Esophagus muscularis mucosa (tissue), 4 donors: ENCODE data around the gene RXRA. TPM values are rescaled to one million over a fixed set of nuclear protein-coding genes. Genes with fewer than 3 reads are reported as not detected.

Experiments used
- DNase-seq: peaks from one replicate; pipeline ENCODE4 v3.0.0-alpha.2; 2017; ENCODE audit errors: extremely low spot score
- H3K27ac ChIP-seq, 4 donors: fragments of 200-600 bp; sonication (generic); replicated peaks in 1 of 4; 1 replicate in 3 of 4; 2 replicates in 1 of 4; pipeline ENCODE4 v1.5.1; 2016 to 2019; ENCODE audit warnings: mild to moderate bottlenecking in 1 of 4
- H3K27me3 ChIP-seq, 4 donors: fragments of 200-600 bp; sonication (generic); one replicate each; pipeline versions ENCODE4 v1.5.1 to v1.6.0; 2016 to 2019
- H3K36me3 ChIP-seq, 4 donors: fragments of 200-600 bp; sonication (generic); one replicate each; pipeline ENCODE4 v1.5.1; 2016 to 2019
- H3K4me1 ChIP-seq, 4 donors: fragments of 200-600 bp; sonication (generic); one replicate each; pipeline ENCODE4 v1.5.1; 2016 to 2019
- H3K4me3 ChIP-seq, 4 donors: fragments of 200-600 bp; sonication (generic); 1 replicate in 2 of 4; 2 replicates in 2 of 4; pipeline ENCODE4 v1.5.1; 2016 to 2019; ENCODE audit warnings: mild to moderate bottlenecking in 4 of 4, moderate library complexity in 1 of 4
- H3K9me3 ChIP-seq, 4 donors: fragments of 200-600 bp; sonication (generic); 1 replicate in 3 of 4; 2 replicates in 1 of 4; pipeline ENCODE4 v1.5.1; 2016 to 2019
- CTCF ChIP-seq, 3 experiments: fragments of 200-600 bp in 2 of 3; fragments of 450-650 bp in 1 of 3; sonication (generic) in 2 of 3; IDR thresholded peaks; one replicate each; pipeline ENCODE4 v1.5.1; 2017 to 2019; ENCODE audit warnings: antibody characterized with exemption in 3 of 3, mild to moderate bottlenecking in 2 of 3, moderate library complexity in 1 of 3
- EP300 ChIP-seq: sonication (generic); formaldehyde crosslinking; IDR thresholded peaks from one replicate; pipeline ENCODE4 v1.6.1; 2017; ENCODE audit warnings: antibody characterized with exemption
- POLR2A ChIP-seq: fragments of 450-650 bp; IDR thresholded peaks from one replicate; pipeline ENCODE4 v1.6.1; 2017; ENCODE audit warnings: antibody characterized with exemption, moderate library complexity, mild to moderate bottlenecking, low read depth
- POLR2AphosphoS5 ChIP-seq, 2 donors: sonication (generic); formaldehyde crosslinking; IDR thresholded peaks; one replicate each; pipeline ENCODE4 v1.6.1; 2017; ENCODE audit warnings: antibody characterized with exemption in 2 of 2
- WGBS: methylation state at CpG from one replicate; pipeline ENCODE4 v1.1.5; 2018; 5-methylcytosine and 5-hydroxymethylcytosine counted together
- intact Hi-C: fragments of 100-400 bp; cut with DNase I; formaldehyde crosslinking; loops from one replicate; pipeline ENCODE4 v1.15.1; 2023
- total RNA-seq, 4 donors: library from RNA; depleted of rRNA; stranded (reverse); fragments of >200 nt; gene quantifications; one replicate each; pipeline versions ENCODE4 v1.1.0 to v1.2.1, GENCODE V29; 2016

Gene RXRA
- total RNA-seq, 4 donors from 2014 or later = 46.4 to 81.0 (median 63.7) TPM

GRCh38 chr9:134427153-134427782, 101.0 kb downstream of the RXRA start:
- H3K4me3 ChIP-seq = no peak overlapping the region
- no peak overlapping the region for H3K27ac ChIP-seq
- H3K27me3 ChIP-seq = no peaks in the 10 kb centered on the region
- TF ChIP-seq POLR2AphosphoS5 (IDR thresholded peaks at IDR 0.05) = no peak
- TF ChIP-seq EP300 = no peak
- TF ChIP-seq CTCF (IDR thresholded peaks at IDR 0.05) = no peak
- no peak for TF ChIP-seq POLR2A
- peaks cover 21 to 44% (median 35%) of the 10 kb centered on the region in 4 donors for H3K4me1 ChIP-seq
- DNase-seq = no peak
- WGBS = 87% methylated on average over 15 of the region's 24 CpGs
- H3K36me3 ChIP-seq = peaks cover 12 to 88% (median 64%) of the 10 kb centered on the region in 4 donors
- H3K9me3 ChIP-seq = no peaks in the 10 kb centered on the region
- intact Hi-C loops = no loop called here

- Histone ChIP-seq H3K4me1 (peaks cover 27 to 47% (median 41%) of the 10 kb centered on the region in 4 donors), H3K36me3 (peaks cover 12 to 76% (median 58%) of the 10 kb centered on the region in 4 donors), H3K4me3 (no peak overlapping the region), H3K27me3 (no peaks in the 10 kb centered on the region), H3K27ac (no peak overlapping the region), H3K9me3 (no peaks in the 10 kb centered on the region)
- TF ChIP-seq EP300 (no peak), POLR2A (no peak), CTCF (IDR thresholded peaks at IDR 0.05) (no peak), POLR2AphosphoS5 (IDR thresholded peaks at IDR 0.05) (no peak)
- WGBS = 86% methylated on average over 9 of the region's 14 CpGs
- intact Hi-C loops = no loop called here
- no peak for DNase-seq
Observed at GRCh38 chr9:134428559-134428958, 102.3 kb downstream of the RXRA start.

GRCh38 chr9:134429007-134429406, 102.8 kb downstream of the RXRA start:
- H3K36me3 ChIP-seq = peaks cover 13 to 76% (median 58%) of the 10 kb centered on the region in 4 donors
- no peaks in the 10 kb centered on the region for H3K27me3 ChIP-seq
- no peak overlapping the region for H3K27ac ChIP-seq
- intact Hi-C loops = no loop called here
- TF ChIP-seq CTCF (IDR thresholded peaks at IDR 0.05) (no peak), EP300 (no peak), POLR2AphosphoS5 (IDR thresholded peaks at IDR 0.05) (no peak), POLR2A (no peak)
- 78% methylated on average over 3 of the region's 20 CpGs for WGBS
- peaks cover 31 to 51% (median 44%) of the 10 kb centered on the region in 4 donors for H3K4me1 ChIP-seq
- no peaks in the 10 kb centered on the region for H3K9me3 ChIP-seq
- DNase-seq = no peak
- H3K4me3 ChIP-seq = no peak overlapping the region

- Histone ChIP-seq H3K27me3 (no peaks in the 10 kb centered on the region), H3K27ac (no peak overlapping the region), H3K36me3 (peaks cover 15 to 76% (median 60%) of the 10 kb centered on the region in 4 donors), H3K9me3 (no peaks in the 10 kb centered on the region), H3K4me1 (peaks cover 36 to 51% (median 46%) of the 10 kb centered on the region in 4 donors), H3K4me3 (no peak overlapping the region)
- DNase-seq = no peak
- WGBS = 90% methylated on average over 10 of the region's 21 CpGs
- intact Hi-C loops = no loop called here
- TF ChIP-seq POLR2AphosphoS5 (IDR thresholded peaks at IDR 0.05) (no peak), EP300 (no peak), CTCF (IDR thresholded peaks at IDR 0.05) (no peak), POLR2A (no peak)
Observed at GRCh38 chr9:134429481-134429880, 103.2 kb downstream of the RXRA start.

- Histone ChIP-seq H3K27me3 (no peaks in the 10 kb centered on the region), H3K4me1 (peaks cover 52 to 58% (median 57%) of the 10 kb centered on the region in 4 donors), H3K9me3 (no peaks in the 10 kb centered on the region), H3K4me3 (no peak overlapping the region), H3K27ac (peak overlapping the region; percentile 89 to 90 (median 90)), H3K36me3 (peaks cover 16 to 63% (median 51%) of the 10 kb centered on the region in 4 donors)
- intact Hi-C loops = no loop called here
- 72% methylated on average over 5 of the region's 6 CpGs for WGBS
- TF ChIP-seq POLR2AphosphoS5 (IDR thresholded peaks at IDR 0.05) = no peak
- TF ChIP-seq POLR2A = no peak
- no peak for TF ChIP-seq CTCF (IDR thresholded peaks at IDR 0.05)
- TF ChIP-seq EP300 = no peak
- DNase-seq = no peak
Observed at GRCh38 chr9:134431095-134431494, 104.8 kb downstream of the RXRA start.
